ENCODE results near the gene PRSS2.

DNA sequence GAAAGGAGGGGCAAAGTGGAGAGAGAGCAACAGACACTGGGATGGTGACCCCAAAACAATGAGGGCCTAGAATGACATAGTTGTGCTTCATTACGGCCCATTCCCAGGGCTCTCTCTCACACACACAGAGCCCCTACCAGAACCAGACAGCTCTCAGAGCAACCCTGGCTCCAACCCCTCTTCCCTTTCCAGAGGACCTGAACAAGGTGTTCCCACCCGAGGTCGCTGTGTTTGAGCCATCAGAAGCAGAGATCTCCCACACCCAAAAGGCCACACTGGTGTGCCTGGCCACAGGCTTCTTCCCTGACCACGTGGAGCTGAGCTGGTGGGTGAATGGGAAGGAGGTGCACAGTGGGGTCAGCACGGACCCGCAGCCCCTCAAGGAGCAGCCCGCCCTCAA lies 20.7 kb downstream of the PRSS2 start:
- no peak for TF ChIP-seq POLR2A (IDR thresholded peaks at IDR 0.05)
- TF ChIP-seq, protein P1, sequence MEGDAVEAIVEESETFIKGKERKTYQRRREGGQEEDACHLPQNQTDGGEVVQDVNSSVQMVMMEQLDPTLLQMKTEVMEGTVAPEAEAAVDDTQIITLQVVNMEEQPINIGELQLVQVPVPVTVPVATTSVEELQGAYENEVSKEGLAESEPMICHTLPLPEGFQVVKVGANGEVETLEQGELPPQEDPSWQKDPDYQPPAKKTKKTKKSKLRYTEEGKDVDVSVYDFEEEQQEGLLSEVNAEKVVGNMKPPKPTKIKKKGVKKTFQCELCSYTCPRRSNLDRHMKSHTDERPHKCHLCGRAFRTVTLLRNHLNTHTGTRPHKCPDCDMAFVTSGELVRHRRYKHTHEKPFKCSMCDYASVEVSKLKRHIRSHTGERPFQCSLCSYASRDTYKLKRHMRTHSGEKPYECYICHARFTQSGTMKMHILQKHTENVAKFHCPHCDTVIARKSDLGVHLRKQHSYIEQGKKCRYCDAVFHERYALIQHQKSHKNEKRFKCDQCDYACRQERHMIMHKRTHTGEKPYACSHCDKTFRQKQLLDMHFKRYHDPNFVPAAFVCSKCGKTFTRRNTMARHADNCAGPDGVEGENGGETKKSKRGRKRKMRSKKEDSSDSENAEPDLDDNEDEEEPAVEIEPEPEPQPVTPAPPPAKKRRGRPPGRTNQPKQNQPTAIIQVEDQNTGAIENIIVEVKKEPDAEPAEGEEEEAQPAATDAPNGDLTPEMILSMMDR (IDR thresholded peaks at IDR 0.05) = no peak

All from tibial nerve (tissue), 3 donors.